ENCODE results near the gene NRGN. TPM values are rescaled to one million over a fixed set of nuclear protein-coding genes. Genes with fewer than 3 reads are reported as not detected.
"Not testable (repeated sequence)": the region's sequence is repeated elsewhere in the genome, so short reads cannot be mapped to it uniquely, and the experiment has no call there.

The NRGN gene
- total and polyA plus RNA-seq, 2 of the 8 experiments (the other 6 are each of a cell fraction or from before 2014, with no cell fraction given) = 0.60 to 1.0 TPM

- H3K4me3 ChIP-seq (ENCODE audit: extremely low read depth in 1 of 4, insufficient read depth in 2 of 4, low read depth in 3 of 4, low read length in 4 of 4); H3K27ac ChIP-seq (ENCODE audit: low read depth, low read length); FAIRE-seq; H4K5ac ChIP-seq (ENCODE audit: insufficient read length, low read depth, low read length); H4K8ac ChIP-seq (ENCODE audit: extremely low read depth, insufficient read depth, low read length); H2AFZ ChIP-seq (ENCODE audit: low read length); DNase-seq (ENCODE audit: low read depth in 1 of 2, low spot score in 2 of 2); H3K9ac ChIP-seq (replicated peaks in 1 of 4; ENCODE audit: extremely low read depth in 1 of 4, low read depth in 3 of 4, low read length in 3 of 4); H4K91ac ChIP-seq (replicated peaks; ENCODE audit: insufficient read length, low read length); H3K9me3 ChIP-seq (ENCODE audit: insufficient read depth in 2 of 2, low read depth in 1 of 2, low read length in 1 of 2); H3K4me2 ChIP-seq (ENCODE audit: insufficient read depth in 1 of 2, low read depth in 2 of 2, low read length in 2 of 2); H3K56ac ChIP-seq (replicated peaks; ENCODE audit: insufficient read length, low read depth, low read length); H3K23ac ChIP-seq (ENCODE audit: insufficient read length); H2BK5ac ChIP-seq (ENCODE audit: low read depth, low read length); H3K79me1 ChIP-seq (ENCODE audit: low read depth, low read length); H2BK15ac ChIP-seq (ENCODE audit: low read length); H3K23me2 ChIP-seq (ENCODE audit: low read depth, low read length); H3K14ac ChIP-seq (ENCODE audit: insufficient read length); H2BK12ac ChIP-seq (ENCODE audit: low read depth, low read length); H3K4me1 ChIP-seq (replicated peaks in 1 of 4; ENCODE audit: control insufficient read depth in 3 of 4, insufficient read depth in 4 of 4, low read length in 3 of 4); H3K4ac ChIP-seq (replicated peaks; ENCODE audit: insufficient read length, low read depth, low read length); H2AK5ac ChIP-seq (ENCODE audit: low read depth, low read length); H2BK20ac ChIP-seq (ENCODE audit: low read length); H3K18ac ChIP-seq (ENCODE audit: extremely low read depth, low read length); H3K27me3 ChIP-seq (replicated peaks in 1 of 4; ENCODE audit: control insufficient read depth in 3 of 4, extremely low read depth in 1 of 4, insufficient read depth in 3 of 4, low read length in 3 of 4); H4K20me1 ChIP-seq (replicated peaks in 1 of 2; ENCODE audit: control insufficient read depth in 1 of 2, insufficient read depth in 2 of 2, low read length in 2 of 2); POLR2A ChIA-PET (ENCODE audit: partially characterized antibody); H2BK120ac ChIP-seq (replicated peaks; ENCODE audit: low read depth, low read length): not testable (repeated sequence)
- WGBS, 2 experiments (ENCODE audit: extremely low coverage in 1 of 2, insufficient coverage in 1 of 2, insufficient read length in 1 of 2, insufficient replicate concordance in 2 of 2, low coverage in 1 of 2, low lambda C conversion rate in 2 of 2, missing lambda C conversion rate in 1 of 2) = 87% methylated on average over 6 of the region's 6 CpGs; no CpG with 5 or more reads in 1 of the 2 experiments
- Histone ChIP-seq H3K36me3 (ENCODE audit: control insufficient read depth in 2 of 4, insufficient read depth in 4 of 4, low read length in 3 of 4) (peaks cover 0 to 36% (median 19%) of the 10 kb centered on the region in 4 experiments; a peak in 6 of 8 replicates), H3K79me2 (ENCODE audit: control insufficient read depth in 1 of 2, insufficient read depth in 2 of 2, low read length in 2 of 2) (peaks cover 0 to 15% of the 10 kb centered on the region in 2 experiments; a peak in 2 of 4 replicates)
- CTCF ChIA-PET (ENCODE audit: partially characterized antibody) = interaction anchor here (0.9 to 11.0 kb wide), 5 partner anchors 7 to 64 kb away, joined by 3 to 111 read pairs (median 3); no protein-coding TSS in a partner anchor
Observed at GRCh38 chr11:124770959-124771358, 31.2 kb downstream of the NRGN start.
